Vagina (tissue), 2 donors: ENCODE measurements around the gene SERPINE3. TPM values are rescaled to one million over a fixed set of nuclear protein-coding genes. Genes with fewer than 3 reads are reported as not detected.

Source experiments
- DNase-seq, 2 donors: peaks; one replicate each; pipeline ENCODE4 v3.0.0-alpha.2; 2017; ENCODE audit errors: extremely low spot score in 2 of 2
- H3K27ac ChIP-seq: fragments of 200-600 bp; sonication (generic); one replicate; pipeline ENCODE4 v1.5.1; 2019
- H3K27me3 ChIP-seq: fragments of 200-600 bp; sonication (generic); one replicate; pipeline ENCODE4 v1.5.1; 2019
- H3K36me3 ChIP-seq, 2 donors: fragments of 200-600 bp; sonication (generic); one replicate each; pipeline ENCODE4 v1.5.1; 2017 to 2019
- H3K4me1 ChIP-seq: fragments of 200-600 bp; sonication (generic); one replicate; pipeline ENCODE4 v1.5.1; 2019
- H3K4me3 ChIP-seq, 2 donors: fragments of 200-600 bp; sonication (generic); 1 replicate in 1 of 2; 2 replicates in 1 of 2; pipeline ENCODE4 v1.5.1; 2016 to 2019
- H3K9me3 ChIP-seq: fragments of 200-600 bp; sonication (generic); one replicate; pipeline ENCODE4 v1.5.1; 2019
- CTCF ChIP-seq, 3 experiments: fragments of 450-650 bp in 2 of 3; fragments of 200-600 bp in 1 of 3; sonication (generic) in 1 of 3; IDR thresholded peaks; one replicate each; pipeline ENCODE4 v1.5.1; 2017 to 2019; ENCODE audit warnings: antibody characterized with exemption in 3 of 3, mild to moderate bottlenecking in 2 of 3, moderate library complexity in 2 of 3
- POLR2A ChIP-seq, 2 donors: fragments of 450-650 bp; IDR thresholded peaks; one replicate each; pipeline ENCODE4 v1.6.1; 2017; ENCODE audit warnings: antibody characterized with exemption in 2 of 2, mild to moderate bottlenecking in 2 of 2, moderate library complexity in 2 of 2
- POLR2AphosphoS5 ChIP-seq, 2 donors: sonication (generic); formaldehyde crosslinking; IDR thresholded peaks; one replicate each; pipeline ENCODE4 v1.9.0; 2017; ENCODE audit warnings: antibody characterized with exemption in 2 of 2, mild to moderate bottlenecking in 2 of 2, low read depth in 1 of 2; ENCODE audit not compliant: insufficient read depth in 1 of 2
- intact Hi-C: fragments of 100-400 bp; cut with DNase I; formaldehyde crosslinking; loops from one replicate; pipeline ENCODE4 v1.15.1; 2023
- total RNA-seq: library from RNA; depleted of rRNA; stranded (reverse); fragments of >200 nt; gene quantifications from one replicate; pipeline ENCODE4 v1.2.3, GENCODE V29; 2016

SERPINE3 gene
- total RNA-seq, 1 donor from 2014 or later = not detected

- Histone ChIP-seq H3K4me1 (no peaks in the 10 kb centered on the region), H3K36me3 (no peaks in the 10 kb centered on the region), H3K27me3 (no peaks in the 10 kb centered on the region), H3K9me3 (no peaks in the 10 kb centered on the region), H3K27ac (no peak overlapping the region), H3K4me3 (no peak overlapping the region)
- intact Hi-C loops = no loop called here
- peak in 1 of 2 donors; percentile 52 for DNase-seq
- no peak for TF ChIP-seq POLR2AphosphoS5 (IDR thresholded peaks at IDR 0.05; ENCODE audit: insufficient read depth in 1 of 2, low read depth in 1 of 2)
- TF ChIP-seq POLR2A (IDR thresholded peaks at IDR 0.05) = no peak
- no peak for TF ChIP-seq CTCF (IDR thresholded peaks at IDR 0.05)
Measured at GRCh38 chr13:51311231-51311630, 28.3 kb upstream of the SERPINE3 start.

GRCh38 chr13:51311957-51312520 lies 27.5 kb upstream of the SERPINE3 start:
- Histone ChIP-seq H3K4me1 (no peaks in the 10 kb centered on the region), H3K9me3 (no peaks in the 10 kb centered on the region), H3K36me3 (no peaks in the 10 kb centered on the region), H3K27ac (no peak overlapping the region), H3K27me3 (no peaks in the 10 kb centered on the region), H3K4me3 (no peak overlapping the region)
- DNase-seq = peak in 1 of 2 donors; percentile 25
- TF ChIP-seq CTCF (IDR thresholded peaks at IDR 0.05) (no peak), POLR2AphosphoS5 (IDR thresholded peaks at IDR 0.05; ENCODE audit: insufficient read depth in 1 of 2, low read depth in 1 of 2) (no peak), POLR2A (IDR thresholded peaks at IDR 0.05) (no peak)
- intact Hi-C loops = no loop called here

DNA sequence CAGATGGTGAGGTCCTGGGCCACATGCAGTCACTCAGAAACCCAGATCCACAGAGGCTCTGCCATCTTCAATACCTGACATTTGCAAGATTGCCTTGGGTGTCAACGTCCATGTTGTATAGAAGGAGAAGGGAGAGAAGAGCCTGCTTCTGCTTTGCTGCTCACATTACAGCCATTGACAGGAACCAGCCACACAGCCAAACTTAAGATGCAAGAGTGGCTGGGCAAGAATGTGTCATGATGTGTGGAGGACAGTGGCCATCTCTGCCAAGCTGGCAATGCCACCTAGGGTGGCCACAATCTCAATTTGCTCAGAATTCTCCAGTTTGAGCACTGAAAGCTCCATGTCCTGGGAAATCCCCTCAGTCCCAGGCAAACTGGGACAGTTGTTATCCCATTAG lies 25.9 kb upstream of the SERPINE3 start:
- Histone ChIP-seq H3K9me3 (no peaks in the 10 kb centered on the region), H3K36me3 (no peaks in the 10 kb centered on the region)
- peak in 1 of 2 donors; percentile 37 for DNase-seq

DNA sequence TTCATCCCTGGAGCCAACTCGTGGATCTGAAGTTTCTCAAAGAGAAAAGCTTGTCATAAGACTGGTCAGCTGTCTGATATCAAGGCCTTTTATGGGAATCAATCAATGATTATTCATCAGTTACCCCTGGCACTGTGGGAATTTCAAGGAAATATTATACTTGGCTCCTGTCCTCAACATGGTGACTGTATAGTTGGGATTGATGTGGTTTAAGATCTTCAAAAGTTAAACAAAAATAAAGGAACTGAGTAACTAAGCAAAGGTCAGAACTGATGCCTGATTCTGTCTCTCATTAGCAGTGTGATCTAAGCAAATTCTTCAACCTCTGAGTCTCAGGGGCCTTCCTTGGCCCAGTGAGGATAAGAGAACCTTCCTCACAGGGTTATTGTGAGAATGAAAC lies 22.2 kb upstream of the SERPINE3 start:
- intact Hi-C loops = no loop called here
- Histone ChIP-seq H3K27ac (no peak overlapping the region), H3K36me3 (no peaks in the 10 kb centered on the region)

More for the DNA sequence above, 25.9 kb upstream of the SERPINE3 start:
- H3K4me3 ChIP-seq = no peak overlapping the region
- no peaks in the 10 kb centered on the region for H3K27me3 ChIP-seq
- H3K27ac ChIP-seq = no peak overlapping the region
- TF ChIP-seq CTCF (IDR thresholded peaks at IDR 0.05) (no peak), POLR2A (IDR thresholded peaks at IDR 0.05) (no peak), POLR2AphosphoS5 (IDR thresholded peaks at IDR 0.05; ENCODE audit: insufficient read depth in 1 of 2, low read depth in 1 of 2) (no peak)
- intact Hi-C loops = no loop called here
- H3K4me1 ChIP-seq = no peaks in the 10 kb centered on the region

More for the DNA sequence above, 22.2 kb upstream of the SERPINE3 start:
- H3K27me3 ChIP-seq = no peaks in the 10 kb centered on the region
- H3K4me1 ChIP-seq = no peaks in the 10 kb centered on the region
- no peak for TF ChIP-seq CTCF (IDR thresholded peaks at IDR 0.05)
- TF ChIP-seq POLR2A (IDR thresholded peaks at IDR 0.05) = no peak
- no peak for TF ChIP-seq POLR2AphosphoS5 (IDR thresholded peaks at IDR 0.05; ENCODE audit: insufficient read depth in 1 of 2, low read depth in 1 of 2)
- H3K4me3 ChIP-seq = no peak overlapping the region
- no peak for DNase-seq
- no peaks in the 10 kb centered on the region for H3K9me3 ChIP-seq
